K562 (cell line): ENCODE data around the gene FLII. TPM values are rescaled to one million over a fixed set of nuclear protein-coding genes. Genes with fewer than 3 reads are reported as not detected.

Experiments used
- ATAC-seq: fragments of 200-7000 bp; cut with Tn5 transposase; 3 replicates; pipeline ENCODE4 v1.9.1; 2020; ENCODE audit warnings: moderate library complexity
- BruUV-seq: library from RNA; stranded (reverse); fragments of 400-500 nt; replicated peaks from 2 replicates; lab custom pipeline; 2021; lab: Mats Ljungman, UMichigan
- CTCF ChIA-PET: fragments of 300-600 bp; formaldehyde crosslinking; extraction: SDS; loops from one replicate; lab custom pipeline; 2021; ENCODE audit warnings: low intra/inter-chr PET ratio; lab: Yijun Ruan, JAX
- POLR2A ChIA-PET: fragments of 300-600, 350-650 bp; sonication (Branson Sonifier 250); formaldehyde crosslinking; extraction: SDS; loops from one replicate; lab custom pipeline; 2021; ENCODE audit warnings: antibody characterized with exemption, inconsistent platforms; lab: Yijun Ruan, JAX
- DNase-seq, 4 experiments: peaks; one replicate each; pipeline versions ENCODE4 v3.0.0 to v3.0.0-alpha.2; 2011 to 2018; ENCODE audit warnings: low spot score in 3 of 4, mixed read lengths in 3 of 4; ENCODE audit errors: extremely low read depth in 1 of 4
- FAIRE-seq: peaks from 2 replicates; lab custom pipeline; 2011; peaks lifted over from hg19 to GRCh38; lab: Jason Lieb, UNC
- H2AFZ ChIP-seq: 2 replicates; pipeline ENCODE4 v1.6.0; 2011; ENCODE audit warnings: low read depth, low read length, control low read depth, inconsistent platforms
- H3K27ac ChIP-seq: fragments of 200-600 bp; 3 replicates; pipeline ENCODE4 v1.8.0; 2011; ENCODE audit warnings: low read depth, mild to moderate bottlenecking, control low read depth, inconsistent platforms, low read length, moderate library complexity, mixed read lengths; ENCODE audit errors: extremely low read depth
- H3K27me3 ChIP-seq, 2 experiments: fragments of 300-600 bp in 1 of 2; 2 replicates in 1 of 2; 3 replicates in 1 of 2; pipeline versions ENCODE4 v1.6.0 to v1.8.0; 2011; ENCODE audit warnings: inconsistent platforms in 2 of 2, low read length in 2 of 2, mild to moderate bottlenecking in 1 of 2, mixed read lengths in 1 of 2, moderate library complexity in 1 of 2; ENCODE audit not compliant: control insufficient read depth in 2 of 2, insufficient read depth in 2 of 2
- H3K36me3 ChIP-seq: fragments of 300-600 bp; 3 replicates; pipeline ENCODE4 v1.8.0; 2011; ENCODE audit warnings: mild to moderate bottlenecking, low read length, inconsistent platforms; ENCODE audit not compliant: control insufficient read depth, insufficient read depth
- H3K4me1 ChIP-seq, 2 experiments: fragments of 200-600 bp in 1 of 2; replicated peaks in 1 of 2; 2 replicates in 1 of 2; 3 replicates in 1 of 2; pipeline versions ENCODE4 v1.5.1 to v1.8.0; 2011; ENCODE audit warnings: inconsistent platforms in 2 of 2, low read length in 2 of 2, mild to moderate bottlenecking in 1 of 2, mixed read lengths in 1 of 2, moderate library complexity in 1 of 2; ENCODE audit not compliant: control insufficient read depth in 2 of 2, insufficient read depth in 2 of 2
- H3K4me2 ChIP-seq: 2 replicates; pipeline ENCODE4 v1.6.1; 2011; ENCODE audit warnings: low read length, control low read depth, inconsistent platforms, mixed read lengths; ENCODE audit not compliant: insufficient read depth
- H3K4me3 ChIP-seq: fragments of 200-600 bp; sonication (generic), shearing (Covaris generic); 2 replicates; pipeline ENCODE4 v1.5.1; 2016; ENCODE audit warnings: control low read depth, inconsistent platforms
- H3K79me2 ChIP-seq: fragments of 200-600 bp; 3 replicates; pipeline ENCODE4 v1.8.0; 2011; ENCODE audit warnings: low read length, inconsistent platforms; ENCODE audit not compliant: control insufficient read depth, insufficient read depth
- H3K9ac ChIP-seq, 2 experiments: 2 replicates each; pipeline versions ENCODE4 v1.6.0 to v1.6.1; 2011; ENCODE audit warnings: low read depth in 2 of 2, low read length in 2 of 2, control low read depth in 1 of 2, inconsistent platforms in 1 of 2, mild to moderate bottlenecking in 1 of 2, mixed read lengths in 1 of 2; ENCODE audit not compliant: insufficient read depth in 1 of 2
- H3K9me1 ChIP-seq: one replicate; pipeline ENCODE4 v1.6.0; 2011; ENCODE audit warnings: inconsistent platforms, mild to moderate bottlenecking, low read length, moderate library complexity; ENCODE audit not compliant: control insufficient read depth, insufficient read depth
- H3K9me3 ChIP-seq: replicated peaks from 2 replicates; pipeline ENCODE4 v1.5.1; 2011; ENCODE audit warnings: low read depth, low read length, inconsistent platforms; ENCODE audit not compliant: control insufficient read depth, insufficient read depth
- H4K20me1 ChIP-seq: replicated peaks from 2 replicates; pipeline ENCODE4 v1.6.1; 2011; ENCODE audit warnings: low read length, inconsistent platforms, mixed read lengths; ENCODE audit not compliant: control insufficient read depth, insufficient read depth
- CBX8 ChIP-seq: fragments of 200-600 bp; sonication (generic); IDR thresholded peaks from 2 replicates; pipeline ENCODE4 v1.6.1; 2012; ENCODE audit warnings: borderline replicate concordance, mixed run types, low read depth, mild to moderate bottlenecking, moderate library complexity, mixed read lengths, low read length, control low read depth, inconsistent platforms; ENCODE audit not compliant: poor library complexity, severe bottlenecking; ENCODE audit errors: extremely low read depth
- CREB1 ChIP-seq, 2 experiments: sonication (generic) in 1 of 2; formaldehyde crosslinking in 1 of 2; IDR thresholded peaks; 2 replicates each; pipeline versions ENCODE4 v1.6.1 to v1.8.0; 2012 to 2022; ENCODE audit warnings: inconsistent platforms in 1 of 2, mild to moderate bottlenecking in 1 of 2, missing genetic modification reagents in 1 of 2, moderate library complexity in 1 of 2
- FOSL1 ChIP-seq: fragments of 200-800 bp; sonication (Bioruptor generic); conservative IDR thresholded peaks from 2 replicates; pipeline ENCODE4 v1.6.1; 2016; ENCODE audit warnings: missing genetic modification characterization, missing compliant biosample characterization
- HDAC1 ChIP-seq, 2 experiments: fragments of 450-650 bp; IDR thresholded peaks; 2 replicates each; pipeline ENCODE4 v1.6.1; 2016 to 2017; ENCODE audit warnings: inconsistent platforms in 1 of 2, mild to moderate bottlenecking in 1 of 2, moderate library complexity in 1 of 2
- HES1 ChIP-seq: fragments of 450-650 bp; IDR thresholded peaks from 2 replicates; pipeline ENCODE4 v1.6.1; 2016; ENCODE audit warnings: low read depth, mild to moderate bottlenecking, moderate library complexity
- HSF4 ChIP-seq: fragments of 250-450 bp; sonication (Bioruptor Pico); IDR thresholded peaks from 2 replicates; pipeline ENCODE4 v2.1.2; 2022; ENCODE audit warnings: mild to moderate bottlenecking, moderate library complexity, borderline replicate concordance
- NKRF ChIP-seq: fragments of 450-650 bp; IDR thresholded peaks from 2 replicates; pipeline ENCODE4 v1.6.1; 2016; ENCODE audit warnings: borderline replicate concordance
- PHF8 ChIP-seq: fragments of 200-600 bp; sonication (generic); IDR thresholded peaks from 2 replicates; pipeline ENCODE4 v1.6.1; 2012; ENCODE audit warnings: mixed run types, mild to moderate bottlenecking, inconsistent platforms, low read length, moderate library complexity, borderline replicate concordance
- POLR2G ChIP-seq: fragments of 200-400 bp; formaldehyde crosslinking; IDR thresholded peaks from 2 replicates; pipeline ENCODE4 v1.6.1; 2017; ENCODE audit warnings: low read depth, mild to moderate bottlenecking, antibody characterized with exemption, low read length, moderate library complexity
- SPI1 ChIP-seq: IDR thresholded peaks from 2 replicates; pipeline ENCODE4 v1.6.1; 2011; ENCODE audit warnings: low read depth, low read length, control low read depth, borderline replicate concordance
- ZFX ChIP-seq: sonication (generic); formaldehyde crosslinking; IDR thresholded peaks from 2 replicates; pipeline ENCODE4 v1.8.0; 2022; ENCODE audit warnings: mild to moderate bottlenecking, missing genetic modification reagents, moderate library complexity
- ZNF76 ChIP-seq: fragments of 250-450 bp; sonication (Bioruptor Pico); IDR thresholded peaks from 2 replicates; pipeline ENCODE4 v1.4.0; 2020; ENCODE audit warnings: mild to moderate bottlenecking, moderate library complexity, borderline replicate concordance
- WGBS: fragments of 100-300 bp; shearing (Covaris generic); methylation state at CpG from one replicate; pipeline ENCODE4 v1.1.6; 2016; ENCODE audit warnings: low coverage, mixed read lengths; ENCODE audit not compliant: insufficient coverage; ENCODE audit errors: missing lambda C conversion rate; 5-methylcytosine and 5-hydroxymethylcytosine counted together
- in situ Hi-C: fragments of 300-500 bp; cut with MboI; formaldehyde crosslinking; loops from 4 replicates; pipeline ENCODE4 v1.15.0; 2018; ENCODE audit warnings: inconsistent platforms, mixed read lengths
- intact Hi-C: fragments of 100-400 bp; cut with micrococcal nuclease; formaldehyde crosslinking; loops from 2 replicates; pipeline ENCODE4 v1.14.2; 2022
- polyA plus RNA-seq, 8 experiments: library from polyadenylated mRNA; depleted of rRNA in 4 of 8; stranded (reverse) in 5 of 8; unstranded in 3 of 8; fragments of >200 nt; fragmentation: Nextera tagmentation in 2 of 8; fragmentation: Illumina TruSeq in 1 of 8; extraction: Ambion mirVana in 2 of 8; extraction: Trizol in 1 of 8; gene quantifications; 2 replicates each; pipeline versions ENCODE4 v1.2.1 to v1.2.3, GENCODE V29; 2011 to 2014; ENCODE audit warnings: inconsistent platforms in 1 of 8, missing spikeins in 1 of 8
- total RNA-seq, 7 experiments: library from RNA; depleted of rRNA in 6 of 7; stranded (reverse); fragments of >200 nt in 6 of 7; fragmentation: Illumina TruSeq in 2 of 7; extraction: Trizol in 2 of 7; gene quantifications; 2 replicates each; pipeline versions ENCODE4 v1.2.1 to v1.2.3, GENCODE V29; 2011 to 2021; ENCODE audit warnings: low replicate concordance in 1 of 7
- TF ChIP-seq, protein P1 (sequence below): fragments of 450-650 bp; IDR thresholded peaks from 2 replicates; pipeline ENCODE4 v1.6.1; 2016
- TF ChIP-seq, protein P2 (sequence below): sonication (generic); formaldehyde crosslinking; IDR thresholded peaks from 2 replicates; pipeline ENCODE4 v1.8.0; 2022; ENCODE audit warnings: missing genetic modification reagents, mild to moderate bottlenecking, borderline replicate concordance

FLII gene
- total and polyA plus RNA-seq, 9 of the 15 experiments (the other 6 are each of a cell fraction or from before 2014, with no cell fraction given), result 11.7 to 126 (median 82.5) TPM

DNA sequence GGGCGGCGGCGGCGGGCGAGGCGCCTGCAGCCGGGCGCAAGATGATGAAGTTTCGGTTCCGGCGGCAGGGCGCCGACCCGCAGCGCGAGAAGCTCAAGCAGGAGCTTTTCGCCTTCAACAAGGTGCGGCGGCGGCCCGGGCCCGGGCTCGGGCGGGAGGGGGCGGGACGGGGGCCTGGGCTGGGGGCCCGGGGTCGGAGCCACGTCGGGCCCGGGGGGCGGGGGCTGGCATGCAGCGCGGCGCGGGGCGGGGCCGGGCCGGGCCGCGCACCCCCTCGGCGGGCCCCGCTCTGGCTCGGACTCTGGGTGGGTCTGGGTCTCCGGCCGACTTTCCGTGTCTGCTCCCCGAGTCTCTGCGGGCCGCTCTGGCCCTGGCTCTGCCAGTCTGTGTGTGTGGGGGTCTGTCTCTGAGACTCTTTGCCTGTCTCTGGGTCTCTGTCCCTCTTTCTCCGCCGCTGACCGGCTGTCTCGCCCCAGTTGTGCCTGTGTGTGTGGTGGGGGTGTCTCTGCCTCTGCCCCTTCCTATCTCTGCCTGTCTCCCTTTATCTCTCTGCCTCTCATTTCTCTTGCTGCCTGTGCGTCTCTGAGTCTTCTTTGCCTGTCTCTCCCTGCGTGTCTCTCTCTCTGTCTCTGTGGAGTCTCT lies 32.8 kb downstream of the FLII start:
- DNase-seq (peak; percentile 31 to 71 (median 52)), ATAC-seq (peak; percentile 35), FAIRE-seq (peak; percentile 70)
- in situ Hi-C loops, result no loop called here
- Histone ChIP-seq H4K20me1 (no peaks in the 10 kb centered on the region), H3K4me3 (peak overlapping the region; percentile 65), H3K27ac (peak overlapping the region; percentile 48; the same call in 2 of the 3 replicates), H3K4me1 (peaks cover 4 to 39% of the 10 kb centered on the region in 2 experiments; a peak in 3 of 5 replicates), H3K79me2 (peaks cover 8% of the 10 kb centered on the region; the same call in 2 of the 3 replicates), H2AFZ (peak overlapping the region; percentile 81), H3K27me3 (no peaks in the 10 kb centered on the region), H3K9ac (peak overlapping the region; percentile 73 to 92), H3K4me2 (peak overlapping the region; percentile 85), H3K36me3 (no peaks in the 10 kb centered on the region), H3K9me3 (no peaks in the 10 kb centered on the region), H3K9me1 (peaks cover 3% of the 10 kb centered on the region)
- 0% methylated on average over 9 of the region's 57 CpGs for WGBS
- intact Hi-C loops, result no loop called here
- ChIA-PET CTCF (no interaction called here), POLR2A (no interaction called here)
- BruUV-seq, result no TSS peak
- TF ChIP-seq, protein P1, sequence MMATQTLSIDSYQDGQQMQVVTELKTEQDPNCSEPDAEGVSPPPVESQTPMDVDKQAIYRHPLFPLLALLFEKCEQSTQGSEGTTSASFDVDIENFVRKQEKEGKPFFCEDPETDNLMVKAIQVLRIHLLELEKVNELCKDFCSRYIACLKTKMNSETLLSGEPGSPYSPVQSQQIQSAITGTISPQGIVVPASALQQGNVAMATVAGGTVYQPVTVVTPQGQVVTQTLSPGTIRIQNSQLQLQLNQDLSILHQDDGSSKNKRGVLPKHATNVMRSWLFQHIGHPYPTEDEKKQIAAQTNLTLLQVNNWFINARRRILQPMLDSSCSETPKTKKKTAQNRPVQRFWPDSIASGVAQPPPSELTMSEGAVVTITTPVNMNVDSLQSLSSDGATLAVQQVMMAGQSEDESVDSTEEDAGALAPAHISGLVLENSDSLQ, result 0 out of 2 replicates have a peak, but pooled peaks have one; percentile 7
- TF ChIP-seq, protein P2, sequence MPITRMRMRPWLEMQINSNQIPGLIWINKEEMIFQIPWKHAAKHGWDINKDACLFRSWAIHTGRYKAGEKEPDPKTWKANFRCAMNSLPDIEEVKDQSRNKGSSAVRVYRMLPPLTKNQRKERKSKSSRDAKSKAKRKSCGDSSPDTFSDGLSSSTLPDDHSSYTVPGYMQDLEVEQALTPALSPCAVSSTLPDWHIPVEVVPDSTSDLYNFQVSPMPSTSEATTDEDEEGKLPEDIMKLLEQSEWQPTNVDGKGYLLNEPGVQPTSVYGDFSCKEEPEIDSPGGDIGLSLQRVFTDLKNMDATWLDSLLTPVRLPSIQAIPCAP (CRISPR knock-in tag), result no peak
- TF ChIP-seq NKRF, result peak; percentile 37; the same call in 1 of the 2 replicates
- peak; percentile 67 for TF ChIP-seq POLR2G
- peak; percentile 43; the same call in 1 of the 2 replicates for TF ChIP-seq PHF8
- 0 out of 2 replicates have a peak, but pooled peaks have one; percentile 24 for TF ChIP-seq FOSL1 (tag)
- TF ChIP-seq SPI1, result no peak
- TF ChIP-seq HES1, result no peak
- peak; percentile 68 for TF ChIP-seq CREB1 (IDR thresholded peaks at IDR 0.05)
- no peak for TF ChIP-seq CREB1 (CRISPR knock-in tag; IDR thresholded peaks at IDR 0.05)
- 0 out of 4 replicates have a peak, but pooled peaks of 1 of the 2 experiments have one; percentile 24 for TF ChIP-seq HDAC1 (IDR thresholded peaks at IDR 0.05)
- no peak for TF ChIP-seq HSF4
- no peak for TF ChIP-seq CBX8
- TF ChIP-seq ZNF76 (CRISPR knock-in tag), result no peak
- TF ChIP-seq ZFX, result 0 out of 2 replicates have a peak, but pooled peaks have one; percentile 1
